Psoas muscle (tissue), 8 donors: Measurements from ENCODE around the gene LMCD1. TPM values are rescaled to one million over a fixed set of nuclear protein-coding genes. Genes with fewer than 3 reads are reported as not detected.

Experiments used
- ATAC-seq, 4 donors: fragments of 200-7000 bp; cut with Tn5 transposase; one replicate each; pipeline ENCODE4 v1.9.1; 2020; ENCODE audit warnings: moderate library complexity in 3 of 4, mild to moderate bottlenecking in 2 of 4
- DNase-seq, 2 donors: peaks; one replicate each; pipeline ENCODE4 v3.0.0-alpha.2; 2020
- H3K27ac ChIP-seq: fragments of 200-600 bp; one replicate; pipeline ENCODE4 v1.8.0; 2022
- H3K27me3 ChIP-seq, 3 donors: fragments of 200-600 bp in 1 of 3; one replicate each; pipeline versions ENCODE4 v1.6.1 to v1.8.0; 2013 to 2022; ENCODE audit warnings: low read length in 2 of 3, mild to moderate bottlenecking in 2 of 3, moderate library complexity in 1 of 3; ENCODE audit not compliant: insufficient read depth in 3 of 3
- H3K36me3 ChIP-seq, 2 donors: fragments of 200-600 bp in 1 of 2; one replicate each; pipeline versions ENCODE4 v1.6.1 to v1.8.0; 2013 to 2022; ENCODE audit warnings: low read depth in 1 of 2, mild to moderate bottlenecking in 1 of 2, moderate library complexity in 1 of 2; ENCODE audit not compliant: insufficient read depth in 1 of 2
- H3K4me1 ChIP-seq: fragments of 200-600 bp; one replicate; pipeline ENCODE4 v1.8.0; 2022
- H3K4me3 ChIP-seq: fragments of 200-600 bp; one replicate; pipeline ENCODE4 v1.8.0; 2022; ENCODE audit warnings: mild to moderate bottlenecking
- H3K9me3 ChIP-seq: fragments of 200-600 bp; one replicate; pipeline ENCODE4 v1.8.0; 2022
- WGBS, 3 donors: extraction: QIAGEN DNeasy Blood & Tissue Kit; methylation state at CpG; one replicate each; pipeline versions ENCODE4 v1.1.6 to v1.1.7; 2013; 5-methylcytosine and 5-hydroxymethylcytosine counted together
- intact Hi-C, 2 donors: fragments of 100-400 bp; cut with DNase I; formaldehyde crosslinking; loops; one replicate each; pipeline versions ENCODE4 v1.11.0 to v1.14.2; 2022
- polyA plus RNA-seq, 3 donors: library from polyadenylated mRNA; stranded (reverse); fragments of 200-250 nt; gene quantifications; one replicate each; pipeline ENCODE4 v1.2.3, GENCODE V29; 2013
- total RNA-seq, 4 donors: library from RNA; stranded (reverse); fragmentation: NEBNext Ultra II Directional in 2 of 4; extraction: Animal tissue kit (Norgen Biotek cat#: 25700) in 2 of 4; gene quantifications; one replicate each; pipeline versions ENCODE4 v1.2.1 to v1.2.4, GENCODE V29; 2021 to 2023
- TF ChIP-seq, protein P1 (sequence below): fragments of 200-600 bp; IDR thresholded peaks from one replicate; pipeline ENCODE4 v1.8.0; 2022; ENCODE audit warnings: antibody characterized with exemption
- donor health status: healthy with polysubstance abuse.
- donor health status: DM: no; HTN: no; CAD: no; lungs with moderate emphysema.
- donor health status: Bipolar disorder and iron deficiency.
- donor health status: healthy.
- donor health status: DM: yes; HTN: yes; CAD: no.
- donor health status: DM: no; HTN: no; CAD: no.
- donor health status: DM: no; HTN: no; CAD: no.
- donor health status: DM: yes; HTN: yes; CAD: no.

The LMCD1 gene
- total and polyA plus RNA-seq, 7 donors, result 83.0 to 1,120 (median 411) TPM

DNA sequence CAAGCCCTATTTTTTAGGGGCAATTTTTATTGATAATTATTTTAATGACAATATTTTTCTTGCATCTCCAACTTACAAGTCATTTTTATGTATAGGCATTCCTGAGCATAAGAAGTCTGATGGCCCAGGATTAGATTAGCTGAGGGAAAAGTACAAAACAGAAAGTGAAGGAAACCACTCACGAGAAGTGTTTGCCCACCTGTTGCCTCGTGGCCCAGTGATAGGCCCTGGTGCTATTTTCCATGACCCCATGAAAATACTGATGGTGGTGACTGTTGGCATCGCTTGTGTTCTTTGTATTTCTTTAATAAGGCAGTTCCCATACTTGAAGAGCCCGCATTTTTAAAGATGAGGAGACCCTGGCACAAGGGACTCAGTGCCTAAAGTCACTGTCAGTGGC lies 7.9 kb upstream of the LMCD1 start:
- DNase-seq, result no peak
- intact Hi-C loops, result no loop called here
- Histone ChIP-seq H3K9me3 (no peaks in the 10 kb centered on the region), H3K27me3 (no peaks in the 10 kb centered on the region), H3K4me1 (peaks cover 39% of the 10 kb centered on the region), H3K4me3 (no peak overlapping the region), H3K36me3 (no peaks in the 10 kb centered on the region), H3K27ac (no peak overlapping the region)
- no peak for ATAC-seq
- TF ChIP-seq, protein P1, sequence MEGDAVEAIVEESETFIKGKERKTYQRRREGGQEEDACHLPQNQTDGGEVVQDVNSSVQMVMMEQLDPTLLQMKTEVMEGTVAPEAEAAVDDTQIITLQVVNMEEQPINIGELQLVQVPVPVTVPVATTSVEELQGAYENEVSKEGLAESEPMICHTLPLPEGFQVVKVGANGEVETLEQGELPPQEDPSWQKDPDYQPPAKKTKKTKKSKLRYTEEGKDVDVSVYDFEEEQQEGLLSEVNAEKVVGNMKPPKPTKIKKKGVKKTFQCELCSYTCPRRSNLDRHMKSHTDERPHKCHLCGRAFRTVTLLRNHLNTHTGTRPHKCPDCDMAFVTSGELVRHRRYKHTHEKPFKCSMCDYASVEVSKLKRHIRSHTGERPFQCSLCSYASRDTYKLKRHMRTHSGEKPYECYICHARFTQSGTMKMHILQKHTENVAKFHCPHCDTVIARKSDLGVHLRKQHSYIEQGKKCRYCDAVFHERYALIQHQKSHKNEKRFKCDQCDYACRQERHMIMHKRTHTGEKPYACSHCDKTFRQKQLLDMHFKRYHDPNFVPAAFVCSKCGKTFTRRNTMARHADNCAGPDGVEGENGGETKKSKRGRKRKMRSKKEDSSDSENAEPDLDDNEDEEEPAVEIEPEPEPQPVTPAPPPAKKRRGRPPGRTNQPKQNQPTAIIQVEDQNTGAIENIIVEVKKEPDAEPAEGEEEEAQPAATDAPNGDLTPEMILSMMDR, result no peak
- 92 to 96% (median 92%) methylated on average over 4 of the region's 4 CpGs for WGBS, 3 donors

DNA sequence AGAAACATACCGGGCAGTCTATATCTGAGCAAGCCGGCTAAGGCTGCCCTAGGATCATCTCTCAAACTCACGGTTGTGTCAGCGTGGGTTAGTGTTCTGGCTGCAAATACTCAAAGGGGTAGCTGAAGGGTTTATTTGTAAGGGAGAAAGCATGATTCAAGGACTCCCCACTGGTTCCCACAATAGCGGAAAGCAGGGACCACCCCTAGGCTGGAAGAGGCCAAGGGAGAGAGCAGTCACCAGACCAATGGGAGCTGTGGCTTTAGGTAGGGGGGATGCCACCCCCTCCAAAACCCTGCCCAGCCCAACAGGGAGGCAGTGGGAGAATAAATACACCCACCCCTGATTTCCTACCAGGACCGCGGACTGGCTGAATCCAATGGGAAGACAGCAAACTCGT lies 7.3 kb upstream of the LMCD1 start:
- Histone ChIP-seq H3K4me3 (no peak overlapping the region), H3K4me1 (peaks cover 35% of the 10 kb centered on the region), H3K27me3 (no peaks in the 10 kb centered on the region), H3K27ac (no peak overlapping the region), H3K9me3 (no peaks in the 10 kb centered on the region), H3K36me3 (no peaks in the 10 kb centered on the region)
- intact Hi-C loops, result no loop called here
- DNase-seq (no peak), ATAC-seq (no peak)
- 97 to 99% (median 98%) methylated on average over 8 of the region's 8 CpGs for WGBS, 3 donors
- TF ChIP-seq, protein P1, result no peak

GRCh38 chr3:8497582-8497981 lies 4.0 kb upstream of the LMCD1 start:
- H3K9me3 ChIP-seq, result no peaks in the 10 kb centered on the region
- no peak overlapping the region for H3K4me3 ChIP-seq
- peaks cover 24% of the 10 kb centered on the region for H3K4me1 ChIP-seq
- H3K27ac ChIP-seq, result peak overlapping the region; percentile 43
- ATAC-seq (no peak), DNase-seq (no peak)
- no peaks in the 10 kb centered on the region for H3K36me3 ChIP-seq
- intact Hi-C loops, result no loop called here
- WGBS, 3 donors, result 50 to 58% (median 54%) methylated on average over 1 of the region's 1 CpG
- TF ChIP-seq, protein P1, result no peak
- no peaks in the 10 kb centered on the region for H3K27me3 ChIP-seq

DNA sequence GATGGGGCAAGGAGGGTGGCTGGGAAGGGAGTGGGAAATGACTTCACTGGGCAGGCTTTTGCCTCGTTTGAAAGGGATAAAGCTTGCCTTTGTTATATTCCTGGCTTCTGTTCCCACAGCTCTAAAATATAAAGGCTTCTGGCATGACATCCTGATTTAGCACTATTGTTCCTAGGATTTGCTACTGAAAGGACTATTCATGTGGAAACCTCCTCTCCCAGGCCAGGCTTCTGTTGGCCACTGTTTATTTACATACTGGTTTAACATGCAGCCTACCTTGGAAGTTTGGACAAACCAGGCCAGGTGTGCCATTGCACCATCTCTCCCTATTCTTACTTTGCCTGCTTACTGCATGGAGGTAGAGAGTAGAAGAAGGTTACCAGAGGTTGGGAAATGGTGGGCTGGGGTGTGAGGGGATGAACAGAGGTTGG lies 2.4 kb upstream of the LMCD1 start:
- WGBS, 3 donors, result 18 to 26% (median 24%) methylated on average over 1 of the region's 1 CpG
- intact Hi-C loops, result no loop called here
- Histone ChIP-seq H3K27ac (peak overlapping the region; percentile 80), H3K4me1 (peaks cover 25% of the 10 kb centered on the region), H3K27me3 (no peaks in the 10 kb centered on the region), H3K9me3 (no peaks in the 10 kb centered on the region), H3K4me3 (no peak overlapping the region), H3K36me3 (no peaks in the 10 kb centered on the region)
- TF ChIP-seq, protein P1, result no peak
- ATAC-seq, result no peak
- no peak for DNase-seq

DNA sequence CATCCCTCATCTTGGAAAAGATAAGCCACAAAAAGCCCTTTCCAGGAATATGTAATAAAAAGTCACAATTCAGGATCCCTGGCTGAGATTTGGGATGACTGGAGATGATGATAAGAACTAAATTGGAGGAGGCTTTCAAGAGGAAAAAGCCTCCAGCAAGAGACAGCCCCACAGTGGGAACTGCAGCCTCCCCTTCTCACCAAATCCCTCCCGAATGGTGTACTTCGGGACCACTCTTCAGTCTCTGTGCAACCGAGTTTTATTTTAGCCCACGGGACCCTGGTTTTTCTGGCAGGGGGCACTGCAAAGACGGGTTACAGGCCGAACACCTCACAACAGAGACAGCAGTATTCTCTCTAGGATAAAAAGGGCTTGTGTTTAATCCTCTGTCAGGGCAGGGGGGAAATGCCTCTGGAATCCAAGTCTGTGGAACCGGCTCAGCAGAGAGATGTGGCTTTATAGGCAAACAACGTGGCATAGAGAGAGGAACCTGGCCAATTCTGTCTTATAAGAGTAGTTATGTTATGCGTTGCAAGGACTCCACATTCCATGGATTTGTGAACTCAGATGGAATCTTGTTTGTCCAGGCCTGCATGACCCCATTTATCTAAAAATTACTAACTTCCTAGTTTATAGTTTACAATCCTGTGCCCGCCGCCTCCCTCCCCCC lies 1.2 kb upstream of the LMCD1 start:
- H3K9me3 ChIP-seq, result no peaks in the 10 kb centered on the region
- DNase-seq, result no peak
- intact Hi-C loops, result no loop called here

More for the DNA sequence above, 1.2 kb upstream of the LMCD1 start:
- peak overlapping the region; percentile 80 for H3K27ac ChIP-seq
- H3K4me1 ChIP-seq, result peaks cover 36% of the 10 kb centered on the region
- WGBS, 3 donors, result 18 to 36% (median 25%) methylated on average over 11 of the region's 11 CpGs
- ATAC-seq, result no peak
- peak overlapping the region; percentile 68 for H3K4me3 ChIP-seq
- TF ChIP-seq, protein P1, result no peak
- H3K27me3 ChIP-seq, result no peaks in the 10 kb centered on the region
- H3K36me3 ChIP-seq, result peaks cover 2 to 4% of the 10 kb centered on the region in 2 donors
